ENCODE measurements around the gene CLCA2.

The CLCA2 gene, protein sequence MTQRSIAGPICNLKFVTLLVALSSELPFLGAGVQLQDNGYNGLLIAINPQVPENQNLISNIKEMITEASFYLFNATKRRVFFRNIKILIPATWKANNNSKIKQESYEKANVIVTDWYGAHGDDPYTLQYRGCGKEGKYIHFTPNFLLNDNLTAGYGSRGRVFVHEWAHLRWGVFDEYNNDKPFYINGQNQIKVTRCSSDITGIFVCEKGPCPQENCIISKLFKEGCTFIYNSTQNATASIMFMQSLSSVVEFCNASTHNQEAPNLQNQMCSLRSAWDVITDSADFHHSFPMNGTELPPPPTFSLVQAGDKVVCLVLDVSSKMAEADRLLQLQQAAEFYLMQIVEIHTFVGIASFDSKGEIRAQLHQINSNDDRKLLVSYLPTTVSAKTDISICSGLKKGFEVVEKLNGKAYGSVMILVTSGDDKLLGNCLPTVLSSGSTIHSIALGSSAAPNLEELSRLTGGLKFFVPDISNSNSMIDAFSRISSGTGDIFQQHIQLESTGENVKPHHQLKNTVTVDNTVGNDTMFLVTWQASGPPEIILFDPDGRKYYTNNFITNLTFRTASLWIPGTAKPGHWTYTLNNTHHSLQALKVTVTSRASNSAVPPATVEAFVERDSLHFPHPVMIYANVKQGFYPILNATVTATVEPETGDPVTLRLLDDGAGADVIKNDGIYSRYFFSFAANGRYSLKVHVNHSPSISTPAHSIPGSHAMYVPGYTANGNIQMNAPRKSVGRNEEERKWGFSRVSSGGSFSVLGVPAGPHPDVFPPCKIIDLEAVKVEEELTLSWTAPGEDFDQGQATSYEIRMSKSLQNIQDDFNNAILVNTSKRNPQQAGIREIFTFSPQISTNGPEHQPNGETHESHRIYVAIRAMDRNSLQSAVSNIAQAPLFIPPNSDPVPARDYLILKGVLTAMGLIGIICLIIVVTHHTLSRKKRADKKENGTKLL

GRCh38 chr1:86423873-86424272 lies at the start of gene CLCA2:
Gene CLCA2 (plus strand): TSS chr1:86424171. CDS start chr1:86424248, 77 bp downstream.
- no peak for DNase-seq

DNA sequence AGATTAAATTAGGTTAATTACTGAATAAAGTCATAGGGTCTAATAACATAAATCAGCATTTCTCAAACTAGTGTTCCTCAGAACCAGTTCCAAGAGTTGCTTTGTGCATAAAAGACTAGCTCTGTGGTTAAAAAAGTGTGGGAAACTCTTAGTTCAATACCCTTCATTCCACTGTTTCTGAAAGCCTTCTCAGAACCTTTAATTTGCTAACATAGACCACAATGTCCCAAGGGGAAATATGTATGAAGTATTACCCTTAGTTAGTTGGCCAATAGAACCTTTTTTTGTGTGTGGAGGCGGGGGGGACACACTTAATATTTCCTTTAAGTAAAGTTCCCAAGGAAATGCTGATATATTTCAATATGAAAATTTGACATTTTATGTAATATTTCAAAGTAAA lies 48.3 kb upstream of the CLCA2 start:
- DNase-seq = no peak

- no peak for DNase-seq
Measured at GRCh38 chr1:86377341-86377740, 46.6 kb upstream of the CLCA2 start.

DNA sequence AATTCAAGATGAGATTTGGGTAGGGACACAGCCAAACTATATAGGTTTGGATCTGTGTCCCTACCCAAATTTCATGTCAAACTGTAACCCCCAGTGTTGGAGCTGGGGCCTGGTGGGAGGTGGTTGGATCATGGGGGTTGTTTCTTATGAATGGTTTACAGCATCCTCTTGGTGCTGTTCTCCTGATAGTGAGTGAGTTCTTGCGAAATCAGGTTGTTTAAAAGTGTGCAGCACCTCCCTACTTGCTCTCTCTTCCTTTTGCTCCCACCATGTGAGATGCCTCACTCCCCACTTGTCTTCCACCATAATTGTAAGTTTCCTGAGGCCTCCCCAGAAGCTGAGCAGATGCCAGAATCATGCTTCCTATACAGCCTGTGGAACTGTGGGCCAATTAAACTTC lies 45.2 kb upstream of the CLCA2 start:
- DNase-seq = no peak

DNA sequence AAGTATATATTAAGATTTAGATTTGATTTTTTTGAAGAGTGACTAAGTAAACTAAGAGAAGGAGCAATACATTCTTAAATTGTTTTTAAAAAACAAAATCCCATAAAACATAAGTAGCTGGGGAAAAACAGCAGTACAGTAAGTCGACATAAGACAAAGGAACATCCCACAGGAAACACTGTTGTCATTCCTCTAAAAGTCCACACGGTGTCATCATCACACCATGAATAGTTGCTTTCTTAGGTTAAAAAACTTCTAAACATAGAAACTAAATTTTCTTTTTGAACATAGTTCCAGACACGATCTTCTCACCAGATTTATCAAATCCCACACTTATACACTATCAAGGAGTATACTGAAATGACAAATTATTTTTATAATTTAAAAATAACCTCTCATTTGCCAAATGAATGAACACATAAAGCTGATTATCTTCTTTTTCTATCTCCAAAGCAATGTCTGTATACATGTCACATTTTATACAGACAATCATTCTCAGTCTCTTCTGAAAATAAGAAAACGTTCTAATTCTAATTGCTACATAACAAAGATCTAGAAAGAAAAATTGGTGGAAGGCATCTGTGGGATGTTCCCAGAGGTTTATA lies 43.6 kb upstream of the CLCA2 start:
- peak; percentile 59 for DNase-seq

- DNase-seq = no peak
Measured at GRCh38 chr1:86381223-86381622, 42.7 kb upstream of the CLCA2 start.

- DNase-seq = no peak
Measured at GRCh38 chr1:86382878-86383277, 41.1 kb upstream of the CLCA2 start.

- DNase-seq = no peak
Measured at GRCh38 chr1:86387916-86388627, 35.9 kb upstream of the CLCA2 start.

DNA sequence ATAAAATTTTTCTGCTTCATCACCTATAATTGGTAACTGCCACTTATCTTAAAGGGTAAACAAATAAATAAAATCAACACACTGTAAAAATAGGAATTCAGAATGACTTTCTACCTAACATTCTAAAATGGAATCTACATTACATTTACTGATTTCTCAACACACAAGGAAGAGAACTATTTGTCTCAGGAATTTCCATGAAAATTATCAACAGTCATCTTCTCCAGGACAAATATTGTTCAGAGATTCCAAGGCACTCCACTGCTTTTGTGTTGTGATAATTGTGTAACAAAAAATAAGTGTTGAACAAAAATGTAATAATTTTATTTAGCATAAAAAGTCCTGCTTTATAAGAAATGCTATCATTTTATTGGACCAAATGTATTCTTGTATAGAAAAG lies 35.2 kb upstream of the CLCA2 start:
- no peak for DNase-seq

DNA sequence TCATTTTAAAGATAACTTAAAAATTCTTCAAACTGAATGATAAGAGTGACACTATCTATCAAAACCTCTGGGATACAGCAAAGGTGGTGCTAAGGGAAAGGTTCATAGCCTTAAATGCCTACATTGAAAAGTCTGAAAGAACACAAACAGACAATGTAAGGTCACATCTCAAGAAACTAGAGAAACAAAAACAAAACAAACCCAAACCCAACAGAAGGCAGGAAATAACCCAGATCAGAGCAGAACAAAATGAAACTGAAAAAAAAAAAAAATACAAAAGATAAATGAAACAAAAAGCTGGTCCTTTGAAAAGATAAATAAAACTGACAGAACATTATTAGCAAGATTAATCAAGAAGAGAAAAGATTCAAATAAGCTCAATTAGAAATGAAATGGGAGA lies 34.7 kb upstream of the CLCA2 start:
- DNase-seq = peak; percentile 53

DNA sequence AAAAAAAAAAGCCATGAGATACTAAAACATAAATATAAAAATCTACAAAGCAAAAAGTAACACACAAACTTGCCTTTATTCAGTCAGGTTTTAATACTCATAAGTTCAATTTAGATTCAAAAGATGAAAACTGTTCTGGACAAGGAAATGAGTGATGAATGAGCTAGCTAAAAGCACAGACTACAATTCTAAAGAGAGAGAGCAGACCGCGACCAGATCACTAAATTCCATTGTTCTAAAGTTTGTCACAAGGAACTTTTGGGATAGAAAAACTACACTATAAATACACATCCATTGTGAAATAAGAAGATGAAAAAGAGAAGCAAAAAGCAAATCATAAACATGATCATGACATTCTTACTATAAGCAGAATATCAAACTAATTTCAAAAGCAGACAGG lies 29.6 kb upstream of the CLCA2 start:
- DNase-seq = no peak

- DNase-seq = peak; percentile 90
Measured at GRCh38 chr1:86395751-86396497, 28.0 kb upstream of the CLCA2 start, which contains the start of gene ODF2L. Gene ODF2L (minus strand): TSS chr1:86396323. CDS start chr1:86387027, 9,296 bp downstream.

GRCh38 chr1:86396498-86396890 lies 27.5 kb upstream of the CLCA2 start:
- DNase-seq = no peak

GRCh38 chr1:86409416-86410021 lies 14.5 kb upstream of the CLCA2 start:
- DNase-seq = no peak

- DNase-seq = no peak
Measured at GRCh38 chr1:86410879-86411278, 13.1 kb upstream of the CLCA2 start.

- no peak for DNase-seq
Measured at GRCh38 chr1:86416343-86416742, 7.6 kb upstream of the CLCA2 start.

GRCh38 chr1:86419277-86419903 lies 4.6 kb upstream of the CLCA2 start:
- peak; percentile 61 for DNase-seq

- no peak for DNase-seq
Measured at GRCh38 chr1:86421601-86422280, 2.2 kb upstream of the CLCA2 start.

- DNase-seq = no peak
Measured at GRCh38 chr1:86423473-86423872, 498 bp upstream of the CLCA2 start.

GRCh38 chr1:86429122-86429725 lies 5.3 kb downstream of the CLCA2 start:
- no peak for DNase-seq

Data from CD4-positive, alpha-beta T cell treated with Interleukin-21 for 1 hour (primary cell).